Kidney (tissue), 14 donors: Measurements from ENCODE around the gene RUNX1. TPM values are rescaled to one million over a fixed set of nuclear protein-coding genes. Genes with fewer than 3 reads are reported as not detected.
A peak's percentile ranks its signal among the peaks of the same experiment; 100 is the strongest.
"Not testable (repeated sequence)": the region's sequence is repeated elsewhere in the genome, so short reads cannot be mapped to it uniquely, and the experiment has no call there.

Experiments used
- DNase-seq, 5 donors: peaks; one replicate each; pipeline ENCODE4 v3.0.0-alpha.2; 2013 to 2020
- FAIRE-seq: peaks from 2 replicates; lab custom pipeline; 2012; peaks lifted over from hg19 to GRCh38; lab: Jason Lieb, UNC
- H3K27ac ChIP-seq, 2 donors: one replicate each; pipeline ENCODE4 v1.7.0; 2013; ENCODE audit warnings: low read depth in 2 of 2, low read length in 2 of 2, inconsistent platforms in 1 of 2
- H3K27me3 ChIP-seq: one replicate; pipeline ENCODE4 v1.7.1; 2013; ENCODE audit warnings: low read length, inconsistent platforms; ENCODE audit not compliant: control insufficient read depth, insufficient read depth
- H3K36me3 ChIP-seq, 3 donors: one replicate each; pipeline versions ENCODE4 v1.7.0 to v1.7.1; 2013; ENCODE audit warnings: low read length in 3 of 3, control low read depth in 1 of 3, inconsistent platforms in 1 of 3; ENCODE audit not compliant: insufficient read depth in 3 of 3, control insufficient read depth in 2 of 3
- H3K4me1 ChIP-seq, 3 donors: one replicate each; pipeline versions ENCODE4 v1.7.0 to v1.7.1; 2013; ENCODE audit warnings: low read length in 3 of 3, inconsistent platforms in 1 of 3, low read depth in 1 of 3; ENCODE audit not compliant: control insufficient read depth in 2 of 3, insufficient read depth in 2 of 3
- H3K4me3 ChIP-seq, 3 donors: one replicate each; pipeline versions ENCODE4 v1.7.0 to v1.8.1; 2013; ENCODE audit warnings: low read length in 3 of 3, control low read depth in 1 of 3, inconsistent platforms in 1 of 3
- H3K9ac ChIP-seq, 3 donors: one replicate each; pipeline versions ENCODE4 v1.7.0 to v1.7.1; 2013; ENCODE audit warnings: low read length in 3 of 3, control low read depth in 1 of 3, inconsistent platforms in 1 of 3
- H3K9me3 ChIP-seq, 3 donors: one replicate each; pipeline versions ENCODE4 v1.7.0 to v1.7.1; 2013; ENCODE audit warnings: low read length in 3 of 3, control low read depth in 1 of 3, inconsistent platforms in 1 of 3; ENCODE audit not compliant: control insufficient read depth in 2 of 3, insufficient read depth in 1 of 3
- intact Hi-C: fragments of 100-400 bp; cut with DNase I; formaldehyde crosslinking; loops from one replicate; pipeline ENCODE4 v1.11.1; 2022
- polyA plus RNA-seq: library from polyadenylated mRNA; stranded (reverse); fragments of 350-450 nt; fragmentation: Illumina TruSeq; extraction: RNeasy Lipid Tissue Mini Kit (QIAGEN cat#74804); gene quantifications from one replicate; pipeline ENCODE4 v1.2.3, GENCODE V29; 2014; ENCODE audit warnings: low read depth, low replicate concordance; ENCODE audit not compliant: insufficient read depth
- total RNA-seq: library from RNA; stranded (reverse); fragmentation: NEBNext Ultra II Directional; extraction: Animal tissue kit (Norgen Biotek cat#: 25700); gene quantifications from one replicate; pipeline ENCODE4 v1.2.1, GENCODE V29; 2021
- TF ChIP-seq, protein P1 (sequence below): IDR thresholded peaks from 3 replicates; pipeline ENCODE4 v1.5.1; 2012; ENCODE audit warnings: mild to moderate bottlenecking, moderate library complexity, borderline replicate concordance; ENCODE audit not compliant: insufficient read depth; ENCODE audit errors: extremely low read depth
- donor health status: control.
- donor health status: control.
- donor health status: control.
- donor health status: control.
- donor health status: control.
- donor health status: DM: yes; HTN: yes; CAD: no.
- donor health status: Normal renal cell carcinoma (clear cell type).

RUNX1 gene
- total and polyA plus RNA-seq, 2 donors from 2014 or later = 1.3 to 58.0 TPM

DNA sequence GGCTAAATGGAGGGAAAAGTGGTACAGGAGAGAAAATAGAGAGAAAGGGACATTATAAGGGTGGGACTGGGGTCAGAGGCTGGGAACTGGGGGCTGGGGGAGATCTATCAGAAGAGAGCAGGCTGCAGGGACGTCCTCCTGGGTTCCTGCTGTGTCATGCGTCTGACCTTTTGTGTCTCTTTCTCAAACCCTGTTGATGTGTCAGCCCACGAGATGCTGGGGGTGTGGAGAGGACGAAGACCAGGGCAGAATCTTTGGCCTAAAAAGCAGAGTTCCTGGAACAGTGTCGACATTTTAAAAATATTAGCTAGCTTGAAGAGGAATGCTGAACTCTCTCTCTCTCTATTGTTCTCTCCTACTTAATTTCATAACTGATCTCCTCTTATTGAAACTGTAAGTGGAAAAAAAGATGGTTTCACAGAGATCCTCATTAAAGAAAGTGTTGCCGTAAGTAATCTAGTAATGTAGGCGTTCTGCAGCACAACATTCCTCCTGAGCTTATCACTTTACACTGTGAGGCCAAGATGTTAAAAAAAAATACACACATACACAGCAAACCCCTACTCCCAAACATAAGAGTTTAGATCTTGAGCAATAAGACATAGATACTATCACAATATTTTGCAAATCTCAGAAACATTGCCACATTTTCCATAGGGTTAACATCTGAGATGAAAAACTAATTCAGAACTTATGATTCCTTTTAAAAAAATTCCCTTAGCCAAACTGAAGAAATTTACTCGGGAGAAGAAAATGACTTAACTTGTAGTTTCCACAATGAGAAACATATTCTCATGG, 52.6 kb downstream of the RUNX1 start:
- Histone ChIP-seq H3K4me1 (peaks cover 3 to 4% (median 4%) of the 10 kb centered on the region in 3 donors), H3K4me3 (no peak overlapping the region), H3K36me3 (no peaks in the 10 kb centered on the region), H3K9me3 (no peaks in the 10 kb centered on the region), H3K27ac (no peak overlapping the region), H3K27me3 (no peaks in the 10 kb centered on the region), H3K9ac (no peak overlapping the region)
- no peak for DNase-seq
- no peak for FAIRE-seq
- intact Hi-C loops = no loop called here
- TF ChIP-seq, protein P1, sequence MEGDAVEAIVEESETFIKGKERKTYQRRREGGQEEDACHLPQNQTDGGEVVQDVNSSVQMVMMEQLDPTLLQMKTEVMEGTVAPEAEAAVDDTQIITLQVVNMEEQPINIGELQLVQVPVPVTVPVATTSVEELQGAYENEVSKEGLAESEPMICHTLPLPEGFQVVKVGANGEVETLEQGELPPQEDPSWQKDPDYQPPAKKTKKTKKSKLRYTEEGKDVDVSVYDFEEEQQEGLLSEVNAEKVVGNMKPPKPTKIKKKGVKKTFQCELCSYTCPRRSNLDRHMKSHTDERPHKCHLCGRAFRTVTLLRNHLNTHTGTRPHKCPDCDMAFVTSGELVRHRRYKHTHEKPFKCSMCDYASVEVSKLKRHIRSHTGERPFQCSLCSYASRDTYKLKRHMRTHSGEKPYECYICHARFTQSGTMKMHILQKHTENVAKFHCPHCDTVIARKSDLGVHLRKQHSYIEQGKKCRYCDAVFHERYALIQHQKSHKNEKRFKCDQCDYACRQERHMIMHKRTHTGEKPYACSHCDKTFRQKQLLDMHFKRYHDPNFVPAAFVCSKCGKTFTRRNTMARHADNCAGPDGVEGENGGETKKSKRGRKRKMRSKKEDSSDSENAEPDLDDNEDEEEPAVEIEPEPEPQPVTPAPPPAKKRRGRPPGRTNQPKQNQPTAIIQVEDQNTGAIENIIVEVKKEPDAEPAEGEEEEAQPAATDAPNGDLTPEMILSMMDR = no peak

DNA sequence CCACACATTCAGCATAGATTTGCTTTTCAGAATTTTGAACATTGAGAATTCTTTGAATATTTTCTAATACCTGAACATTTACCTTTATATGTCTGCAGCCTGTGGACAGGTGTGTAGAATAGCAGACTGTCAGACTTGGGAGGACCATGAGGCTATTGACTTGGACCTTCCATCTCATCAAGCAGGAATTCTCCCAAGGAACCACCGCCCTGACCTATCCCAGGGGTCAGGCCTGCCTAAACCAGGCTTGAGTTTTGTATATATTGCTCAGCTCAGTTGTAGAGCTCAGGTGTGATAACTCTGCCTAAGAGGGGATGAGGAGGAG, 53.2 kb downstream of the RUNX1 start:
- H3K27ac ChIP-seq = no peak overlapping the region
- H3K4me1 ChIP-seq = peaks cover 3 to 4% (median 4%) of the 10 kb centered on the region in 3 donors
- DNase-seq = no peak
- intact Hi-C loops = no loop called here
- TF ChIP-seq, protein P1 = no peak
- no peak overlapping the region for H3K9ac ChIP-seq
- no peaks in the 10 kb centered on the region for H3K27me3 ChIP-seq
- FAIRE-seq = no peak
- no peak overlapping the region for H3K4me3 ChIP-seq
- H3K9me3 ChIP-seq = no peaks in the 10 kb centered on the region
- no peaks in the 10 kb centered on the region for H3K36me3 ChIP-seq

DNA sequence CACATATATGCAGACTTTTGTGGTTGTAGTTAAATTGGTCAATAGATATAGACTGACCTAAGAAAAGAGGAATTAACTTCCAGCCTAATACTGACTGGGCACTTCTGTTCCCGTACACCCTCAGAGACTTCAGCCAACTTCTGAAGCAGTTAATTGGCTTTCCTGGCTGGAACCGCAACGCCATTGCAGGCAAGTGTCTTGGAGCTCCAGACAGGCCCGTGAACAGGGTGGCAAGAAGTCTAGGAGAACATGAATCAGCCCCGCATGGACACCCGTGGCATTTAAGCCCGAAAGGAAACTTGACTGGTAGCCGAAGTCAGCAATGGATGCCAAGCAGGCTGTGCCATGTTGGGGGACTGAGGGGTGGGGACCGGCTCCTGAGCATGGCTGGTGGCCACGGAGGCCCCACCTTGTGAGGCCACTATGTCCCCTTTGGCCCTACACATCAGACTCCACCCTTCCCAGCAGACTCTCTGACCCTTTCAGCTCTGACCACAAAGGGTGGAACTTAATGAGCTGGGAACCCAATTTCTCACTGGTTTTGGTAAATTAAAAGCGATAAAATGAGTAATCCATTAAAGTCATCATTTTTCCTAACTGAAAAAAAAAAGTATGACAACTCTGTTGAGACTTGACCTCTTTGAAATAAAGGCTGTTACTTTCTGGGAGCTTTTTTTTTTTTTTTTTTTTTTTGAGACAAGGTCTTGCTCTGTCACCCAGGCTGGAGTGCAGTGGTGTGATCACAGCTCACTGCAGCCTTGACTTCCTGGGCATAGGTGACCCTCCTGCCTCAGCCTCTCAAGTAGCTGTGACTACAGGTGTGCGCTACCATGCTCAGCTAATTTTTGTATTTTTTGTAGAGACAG, 54.1 kb downstream of the RUNX1 start:
- FAIRE-seq = no peak
- peaks cover 3 to 4% (median 4%) of the 10 kb centered on the region in 3 donors for H3K4me1 ChIP-seq
- H3K27me3 ChIP-seq = no peaks in the 10 kb centered on the region
- H3K36me3 ChIP-seq = no peaks in the 10 kb centered on the region
- H3K9me3 ChIP-seq = no peaks in the 10 kb centered on the region
- no peak for DNase-seq
- H3K4me3 ChIP-seq = no peak overlapping the region
- no peak overlapping the region for H3K9ac ChIP-seq
- TF ChIP-seq, protein P1 = no peak
- intact Hi-C loops = no loop called here
- H3K27ac ChIP-seq = no peak overlapping the region

DNA sequence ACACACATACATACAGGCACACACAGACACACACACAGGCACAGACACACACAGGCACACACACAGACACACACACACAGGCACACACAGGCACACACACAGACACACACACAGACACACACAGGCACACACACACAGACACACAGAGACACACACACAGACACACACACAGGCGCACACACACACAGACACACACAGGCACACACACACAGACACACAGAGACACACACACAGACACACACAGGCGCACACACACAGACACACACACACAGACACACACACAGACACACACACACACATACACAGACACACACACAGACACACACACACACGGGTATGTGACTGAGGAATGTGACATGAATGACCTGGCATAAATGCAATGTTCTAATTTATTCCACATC, 55.6 kb downstream of the RUNX1 start:
- FAIRE-seq, H3K9ac ChIP-seq, H3K36me3 ChIP-seq, H3K27me3 ChIP-seq, H3K4me1 ChIP-seq, intact Hi-C loops, H3K27ac ChIP-seq, DNase-seq, H3K9me3 ChIP-seq: not testable (repeated sequence)
- H3K4me3 ChIP-seq = peak overlapping the region in 1 of 3 donors; percentile 11
